ENCODE measurements around the gene ATP5PO. TPM values are rescaled to one million over a fixed set of nuclear protein-coding genes. Genes with fewer than 3 reads are reported as not detected.

Gene ATP5PO
- polyA plus RNA-seq, 3 donors, result 413 to 466 (median 446) TPM

Other genes with a start within 250 kb of the ATP5PO start
- 100 to 1,000 TPM; 127 to 146 (median 142) TPM for gene MRPS6, start 157.8 kb upstream of the ATP5PO start, polyA plus RNA-seq (ENCODE audit: insufficient read length in 3 of 3)
- gene SLC5A3, start 157.8 kb upstream of the ATP5PO start, polyA plus RNA-seq (ENCODE audit: insufficient read length in 3 of 3), result 10 to 100 TPM; 41.1 to 44.5 (median 43.4) TPM